ENCODE data around the gene IRX2.

IRX2 gene

GRCh38 chr5:2751592-2752021, at the start of gene IRX2:
Gene IRX2 (minus strand): TSS chr5:2751677. CDS start chr5:2751413, 264 bp downstream.
- DNase-seq = no peak

GRCh38 chr5:2800035-2800434, 48.6 kb upstream of the IRX2 start:
- DNase-seq = no peak

GRCh38 chr5:2797981-2798380, 46.5 kb upstream of the IRX2 start:
- no peak for DNase-seq

GRCh38 chr5:2797160-2797559, 45.7 kb upstream of the IRX2 start:
- DNase-seq = no peak

GRCh38 chr5:2783223-2783622, 31.7 kb upstream of the IRX2 start:
- DNase-seq = no peak

GRCh38 chr5:2782658-2783057, 31.2 kb upstream of the IRX2 start:
- no peak for DNase-seq

- no peak for DNase-seq
Measured at GRCh38 chr5:2780421-2781171, 29.1 kb upstream of the IRX2 start.

- DNase-seq = no peak
Measured at GRCh38 chr5:2779459-2779858, 28.0 kb upstream of the IRX2 start.

GRCh38 chr5:2776337-2777302, 25.1 kb upstream of the IRX2 start:
- DNase-seq = no peak

GRCh38 chr5:2773327-2773726, 21.9 kb upstream of the IRX2 start:
- no peak for DNase-seq

- no peak for DNase-seq
Measured at GRCh38 chr5:2767089-2767488, 15.6 kb upstream of the IRX2 start.

GRCh38 chr5:2764581-2764980, 13.1 kb upstream of the IRX2 start:
- DNase-seq = no peak

- no peak for DNase-seq
Measured at GRCh38 chr5:2763533-2763794, 12.0 kb upstream of the IRX2 start.

- DNase-seq = no peak
Measured at GRCh38 chr5:2762744-2763532, 11.5 kb upstream of the IRX2 start.

- DNase-seq = no peak
Measured at GRCh38 chr5:2761921-2762488, 10.5 kb upstream of the IRX2 start.

- no peak for DNase-seq
Measured at GRCh38 chr5:2759696-2760461, 8.4 kb upstream of the IRX2 start.

- DNase-seq = no peak
Measured at GRCh38 chr5:2759091-2759490, 7.6 kb upstream of the IRX2 start.

- DNase-seq = no peak
Measured at GRCh38 chr5:2758632-2759031, 7.2 kb upstream of the IRX2 start.

GRCh38 chr5:2757563-2758351, 6.3 kb upstream of the IRX2 start:
- DNase-seq = no peak

GRCh38 chr5:2756211-2757152, 5.0 kb upstream of the IRX2 start:
- no peak for DNase-seq

Measured in CD4-positive, alpha-beta T cell treated with Interferon gamma for 1 hour (primary cell).